ENCODE data around the gene CCT6B. TPM values are rescaled to one million over a fixed set of nuclear protein-coding genes. Genes with fewer than 3 reads are reported as not detected.

CCT6B gene
- total and polyA plus RNA-seq, 9 of the 15 experiments (the other 6 are each of a cell fraction or from before 2014, with no cell fraction given), result 0.25 to 0.91 (median 0.58) TPM

GRCh38 chr17:34885076-34885475 lies 76.2 kb downstream of the CCT6B start (continued):
- TF ChIP-seq MCM3 (IDR thresholded peaks at IDR 0.05), result no peak
- TF ChIP-seq PBX2 (CRISPR knock-in tag; IDR thresholded peaks at IDR 0.05; ENCODE audit: low read depth), result no peak
- TF ChIP-seq PBX2 (tag; conservative IDR thresholded peaks at IDR 0.05; ENCODE audit: low read depth), result no peak
- no peak for TF ChIP-seq CTCF (IDR thresholded peaks at IDR 0.05 in 2 of 3, conservative IDR thresholded peaks at IDR 0.05 in 1 of 3; ENCODE audit: insufficient read depth in 2 of 3, low read depth in 1 of 3, low read length in 3 of 3)
- no peak for TF ChIP-seq ETS2 (tag; IDR thresholded peaks at IDR 0.05; ENCODE audit: borderline replicate concordance, poor library complexity, severe bottlenecking)
- no peak for TF ChIP-seq ZNF551 (CRISPR knock-in tag; IDR thresholded peaks at IDR 0.05)
- no peak for TF ChIP-seq KLF13 (tag; IDR thresholded peaks at IDR 0.05; ENCODE audit: borderline replicate concordance, low read depth)
- TF ChIP-seq MEF2D (tag; conservative IDR thresholded peaks at IDR 0.05; ENCODE audit: low read depth), result no peak
- 0 out of 2 replicates have a peak, but pooled peaks have one; percentile 34 for TF ChIP-seq ELF4 (CRISPR knock-in tag; IDR thresholded peaks at IDR 0.05)
- TF ChIP-seq STAT5A (IDR thresholded peaks at IDR 0.05; ENCODE audit: borderline replicate concordance, low read length), result peak; percentile 82
- peak; percentile 69; the same call in 1 of the 2 replicates for TF ChIP-seq HDAC2 (IDR thresholded peaks at IDR 0.05)
- no peak for TF ChIP-seq ZNF696 (CRISPR knock-in tag; conservative IDR thresholded peaks at IDR 0.05)
- TF ChIP-seq ZNF444 (CRISPR knock-in tag; IDR thresholded peaks at IDR 0.05), result no peak
- TF ChIP-seq TSHZ1 (CRISPR knock-in tag; IDR thresholded peaks at IDR 0.05), result no peak
- peak in 1 of 2 experiments; percentile 81; a peak in 2 of 4 replicates for TF ChIP-seq TEAD1 (CRISPR knock-in tag; IDR thresholded peaks at IDR 0.05)
- no peak for TF ChIP-seq E2F1 (CRISPR knock-in tag; IDR thresholded peaks at IDR 0.05)
- no peak for TF ChIP-seq BDP1 (IDR thresholded peaks at IDR 0.05; ENCODE audit: insufficient read depth, insufficient read length)
- TF ChIP-seq NFATC3 (IDR thresholded peaks at IDR 0.05), result no peak
- no peak for TF ChIP-seq RBM22 (IDR thresholded peaks at IDR 0.05; ENCODE audit: low read depth, low read length, poor library complexity, severe bottlenecking)
- TF ChIP-seq FOXP1 (CRISPR knock-in tag; IDR thresholded peaks at IDR 0.05), result no peak
- TF ChIP-seq ZNF561 (CRISPR knock-in tag; conservative IDR thresholded peaks at IDR 0.05), result no peak
